Fibroblast of villous mesenchyme (primary cell): ENCODE results near the gene PPARA. TPM values are rescaled to one million over a fixed set of nuclear protein-coding genes. Genes with fewer than 3 reads are reported as not detected.

Source experiments
- DNase-seq: peaks from one replicate; pipeline ENCODE4 v3.0.0-alpha.2; 2010; ENCODE audit warnings: low read depth
- H3K4me3 ChIP-seq: 2 replicates; pipeline ENCODE4 v1.5.1; 2011; ENCODE audit warnings: low read depth, mild to moderate bottlenecking, low read length
- CTCF ChIP-seq: IDR thresholded peaks from 2 replicates; pipeline ENCODE4 v1.5.1; 2012; ENCODE audit warnings: low read depth, mild to moderate bottlenecking, low read length; ENCODE audit not compliant: insufficient read depth
- total RNA-seq: library from RNA; depleted of rRNA; stranded (reverse); fragments of >200 nt; gene quantifications from 2 replicates; pipeline ENCODE4 v1.2.3, GENCODE V29; 2012

PPARA gene
- total RNA-seq, 1 donor, result 14.2 TPM

- no peak overlapping the region for H3K4me3 ChIP-seq
- DNase-seq, result no peak
- no peak for TF ChIP-seq CTCF
Measured at GRCh38 chr22:46269564-46269963, 119.2 kb downstream of the PPARA start.

- no peak for DNase-seq
- H3K4me3 ChIP-seq, result no peak overlapping the region
- TF ChIP-seq CTCF, result no peak
Measured at GRCh38 chr22:46272196-46272595, 121.9 kb downstream of the PPARA start.

- no peak overlapping the region for H3K4me3 ChIP-seq
- TF ChIP-seq CTCF, result no peak
Measured at GRCh38 chr22:46272762-46273431, 122.6 kb downstream of the PPARA start.

GRCh38 chr22:46273432-46274148, 123.3 kb downstream of the PPARA start:
- TF ChIP-seq CTCF, result no peak
- DNase-seq, result no peak
- H3K4me3 ChIP-seq, result no peak overlapping the region

More at GRCh38 chr22:46272762-46273431, 122.6 kb downstream of the PPARA start:
- no peak for DNase-seq

GRCh38 chr22:46274381-46274780, 124.1 kb downstream of the PPARA start:
- H3K4me3 ChIP-seq, result no peak overlapping the region
- no peak for TF ChIP-seq CTCF
- no peak for DNase-seq

GRCh38 chr22:46275455-46276122, 125.3 kb downstream of the PPARA start:
- DNase-seq, result no peak
- no peak overlapping the region for H3K4me3 ChIP-seq
- TF ChIP-seq CTCF, result no peak
